WERI-Rb-1 (cell line): ENCODE data around the gene CHTF18.

ENCODE experiments used
- DNase-seq: peaks from one replicate; pipeline ENCODE4 v3.0.0-alpha.2; 2020
- H3K27ac ChIP-seq: fragments of 250-450 bp; sonication (Bioruptor Pico); 2 replicates; pipeline ENCODE4 v1.5.1; 2020; ENCODE audit warnings: mild to moderate bottlenecking, moderate library complexity
- H3K27me3 ChIP-seq: fragments of 250-450 bp; sonication (Bioruptor Pico); 2 replicates; pipeline ENCODE4 v1.5.1; 2021; ENCODE audit warnings: mild to moderate bottlenecking, low read depth, moderate library complexity; ENCODE audit not compliant: insufficient read depth, severe bottlenecking
- H3K36me3 ChIP-seq: fragments of 250-450 bp; sonication (Bioruptor Pico); 2 replicates; pipeline ENCODE4 v1.5.1; 2020; ENCODE audit warnings: mild to moderate bottlenecking, moderate library complexity
- H3K4me3 ChIP-seq: 2 replicates; pipeline ENCODE4 v1.5.1; 2011; ENCODE audit warnings: low read depth, mild to moderate bottlenecking, control low read depth, low read length
- H3K9me3 ChIP-seq: fragments of 250-450 bp; sonication (Bioruptor Pico); 2 replicates; pipeline ENCODE4 v1.5.1; 2021; ENCODE audit warnings: mild to moderate bottlenecking, moderate library complexity; ENCODE audit not compliant: severe bottlenecking
- TF ChIP-seq, protein P1 (sequence below): IDR thresholded peaks from 2 replicates; pipeline ENCODE4 v1.5.1; 2011; ENCODE audit warnings: low read depth, mild to moderate bottlenecking, control low read depth, inconsistent platforms, low read length

Gene CHTF18

GRCh38 chr16:763369-764183 is 24.8 kb upstream of the CHTF18 start:
- no peak overlapping the region for H3K4me3 ChIP-seq
- TF ChIP-seq, protein P1, sequence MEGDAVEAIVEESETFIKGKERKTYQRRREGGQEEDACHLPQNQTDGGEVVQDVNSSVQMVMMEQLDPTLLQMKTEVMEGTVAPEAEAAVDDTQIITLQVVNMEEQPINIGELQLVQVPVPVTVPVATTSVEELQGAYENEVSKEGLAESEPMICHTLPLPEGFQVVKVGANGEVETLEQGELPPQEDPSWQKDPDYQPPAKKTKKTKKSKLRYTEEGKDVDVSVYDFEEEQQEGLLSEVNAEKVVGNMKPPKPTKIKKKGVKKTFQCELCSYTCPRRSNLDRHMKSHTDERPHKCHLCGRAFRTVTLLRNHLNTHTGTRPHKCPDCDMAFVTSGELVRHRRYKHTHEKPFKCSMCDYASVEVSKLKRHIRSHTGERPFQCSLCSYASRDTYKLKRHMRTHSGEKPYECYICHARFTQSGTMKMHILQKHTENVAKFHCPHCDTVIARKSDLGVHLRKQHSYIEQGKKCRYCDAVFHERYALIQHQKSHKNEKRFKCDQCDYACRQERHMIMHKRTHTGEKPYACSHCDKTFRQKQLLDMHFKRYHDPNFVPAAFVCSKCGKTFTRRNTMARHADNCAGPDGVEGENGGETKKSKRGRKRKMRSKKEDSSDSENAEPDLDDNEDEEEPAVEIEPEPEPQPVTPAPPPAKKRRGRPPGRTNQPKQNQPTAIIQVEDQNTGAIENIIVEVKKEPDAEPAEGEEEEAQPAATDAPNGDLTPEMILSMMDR = no peak

GRCh38 chr16:764184-764750 is 24.2 kb upstream of the CHTF18 start:
- Histone ChIP-seq H3K27me3 (no peaks in the 10 kb centered on the region), H3K27ac (no peak overlapping the region), H3K36me3 (no peaks in the 10 kb centered on the region), H3K4me3 (no peak overlapping the region), H3K9me3 (no peaks in the 10 kb centered on the region)
- TF ChIP-seq, protein P1 = no peak
- no peak for DNase-seq

More at GRCh38 chr16:763369-764183, 24.8 kb upstream of the CHTF18 start:
- Histone ChIP-seq H3K9me3 (no peaks in the 10 kb centered on the region), H3K27ac (no peak overlapping the region), H3K36me3 (no peaks in the 10 kb centered on the region), H3K27me3 (no peaks in the 10 kb centered on the region)
- no peak for DNase-seq

- Histone ChIP-seq H3K27me3 (no peaks in the 10 kb centered on the region), H3K36me3 (no peaks in the 10 kb centered on the region), H3K27ac (no peak overlapping the region), H3K9me3 (no peaks in the 10 kb centered on the region), H3K4me3 (no peak overlapping the region)
- TF ChIP-seq, protein P1 = no peak
- no peak for DNase-seq
Measured at GRCh38 chr16:764848-765487, 23.5 kb upstream of the CHTF18 start.

DNA sequence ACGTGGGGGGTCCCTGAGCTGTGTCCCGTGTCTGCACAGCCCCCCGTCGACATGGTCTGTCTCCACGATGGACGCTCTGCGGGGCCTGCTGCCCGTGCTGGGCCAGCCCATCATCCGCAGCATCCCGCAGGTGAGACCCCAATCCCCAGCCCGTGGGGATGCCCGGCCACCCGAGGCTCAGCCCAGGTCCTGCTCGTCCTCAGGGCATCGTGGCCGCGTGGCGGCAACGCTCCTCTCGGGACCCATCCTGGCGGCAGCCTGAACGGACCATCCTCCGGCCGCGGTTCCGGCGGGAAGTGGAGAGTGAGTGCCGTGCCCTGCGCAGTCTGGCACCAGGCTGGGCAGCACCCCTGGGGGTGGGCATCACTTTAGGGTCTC is 22.9 kb upstream of the CHTF18 start:
- Histone ChIP-seq H3K36me3 (no peaks in the 10 kb centered on the region), H3K27ac (no peak overlapping the region), H3K27me3 (no peaks in the 10 kb centered on the region), H3K4me3 (no peak overlapping the region), H3K9me3 (no peaks in the 10 kb centered on the region)
- DNase-seq = no peak
- TF ChIP-seq, protein P1 = no peak

- Histone ChIP-seq H3K27me3 (no peaks in the 10 kb centered on the region), H3K36me3 (no peaks in the 10 kb centered on the region), H3K4me3 (no peak overlapping the region), H3K9me3 (no peaks in the 10 kb centered on the region), H3K27ac (no peak overlapping the region)
- DNase-seq = no peak
- TF ChIP-seq, protein P1 = no peak
Measured at GRCh38 chr16:766008-766819, 22.2 kb upstream of the CHTF18 start.
